Ovary (tissue), 3 donors: ENCODE measurements around the gene ZNF503.

Experiments used
- EP300 ChIP-seq: sonication (generic); formaldehyde crosslinking; IDR thresholded peaks from one replicate; pipeline ENCODE4 v1.6.1; 2017; ENCODE audit warnings: antibody characterized with exemption
- POLR2A ChIP-seq: fragments of 450-650 bp; IDR thresholded peaks from one replicate; pipeline ENCODE4 v1.6.1; 2017; ENCODE audit warnings: antibody characterized with exemption, mild to moderate bottlenecking, moderate library complexity
- TF ChIP-seq, protein P1 (sequence below), 3 donors: fragments of 450-650 bp in 2 of 3; fragments of 200-600 bp in 1 of 3; IDR thresholded peaks; one replicate each; pipeline versions ENCODE4 v1.5.1 to v1.8.0; 2016 to 2022; ENCODE audit warnings: antibody characterized with exemption in 3 of 3, mild to moderate bottlenecking in 1 of 3
- donor health status: DM: no; HTN: no; CAD: no.

- TF ChIP-seq, protein P1, sequence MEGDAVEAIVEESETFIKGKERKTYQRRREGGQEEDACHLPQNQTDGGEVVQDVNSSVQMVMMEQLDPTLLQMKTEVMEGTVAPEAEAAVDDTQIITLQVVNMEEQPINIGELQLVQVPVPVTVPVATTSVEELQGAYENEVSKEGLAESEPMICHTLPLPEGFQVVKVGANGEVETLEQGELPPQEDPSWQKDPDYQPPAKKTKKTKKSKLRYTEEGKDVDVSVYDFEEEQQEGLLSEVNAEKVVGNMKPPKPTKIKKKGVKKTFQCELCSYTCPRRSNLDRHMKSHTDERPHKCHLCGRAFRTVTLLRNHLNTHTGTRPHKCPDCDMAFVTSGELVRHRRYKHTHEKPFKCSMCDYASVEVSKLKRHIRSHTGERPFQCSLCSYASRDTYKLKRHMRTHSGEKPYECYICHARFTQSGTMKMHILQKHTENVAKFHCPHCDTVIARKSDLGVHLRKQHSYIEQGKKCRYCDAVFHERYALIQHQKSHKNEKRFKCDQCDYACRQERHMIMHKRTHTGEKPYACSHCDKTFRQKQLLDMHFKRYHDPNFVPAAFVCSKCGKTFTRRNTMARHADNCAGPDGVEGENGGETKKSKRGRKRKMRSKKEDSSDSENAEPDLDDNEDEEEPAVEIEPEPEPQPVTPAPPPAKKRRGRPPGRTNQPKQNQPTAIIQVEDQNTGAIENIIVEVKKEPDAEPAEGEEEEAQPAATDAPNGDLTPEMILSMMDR (IDR thresholded peaks at IDR 0.05), result no peak
- TF ChIP-seq POLR2A (no peak), EP300 (no peak)
Measured at GRCh38 chr10:75443362-75443761, 41.8 kb upstream of the ZNF503 start.
